B cell (primary cell): ENCODE results near the gene VENTX.

ENCODE experiments used
- EZH2 ChIP-seq: IDR thresholded peaks from 2 replicates; pipeline ENCODE4 v1.6.1; 2012; ENCODE audit warnings: borderline replicate concordance, low read depth, mild to moderate bottlenecking, moderate library complexity, low read length; ENCODE audit not compliant: insufficient read depth, poor library complexity, severe bottlenecking
- TF ChIP-seq, protein P1 (sequence below): fragments of 200-600 bp; IDR thresholded peaks from one replicate; pipeline ENCODE4 v1.8.0; 2022; ENCODE audit warnings: antibody characterized with exemption, mild to moderate bottlenecking

DNA sequence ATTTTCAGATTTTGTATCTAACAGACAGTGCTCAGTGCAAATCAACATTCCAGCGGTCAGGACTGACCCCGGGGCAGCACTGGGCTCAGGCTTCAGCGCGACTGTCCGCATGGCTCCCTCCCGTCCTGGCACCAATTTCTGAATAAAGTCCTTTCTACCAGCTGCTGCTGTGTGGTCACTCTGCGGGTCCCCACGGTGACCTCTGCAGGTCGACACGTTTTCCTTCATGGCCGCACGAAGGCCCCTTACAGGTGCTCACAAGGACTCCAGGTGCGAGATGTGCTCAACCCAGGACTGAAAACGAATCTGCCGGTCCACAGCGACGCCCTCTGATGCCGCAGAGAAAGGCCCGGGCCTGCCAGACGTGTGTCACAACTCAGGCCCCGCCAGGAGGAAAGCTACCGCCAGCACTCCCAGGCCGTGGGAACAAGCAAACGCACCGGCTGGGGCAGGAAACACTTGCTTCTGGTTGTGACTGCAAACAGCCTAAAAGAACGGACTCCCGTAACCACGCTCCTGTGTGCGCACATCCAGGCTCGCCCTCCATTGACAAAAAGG is 11.3 kb upstream of the VENTX start:
- TF ChIP-seq, protein P1, sequence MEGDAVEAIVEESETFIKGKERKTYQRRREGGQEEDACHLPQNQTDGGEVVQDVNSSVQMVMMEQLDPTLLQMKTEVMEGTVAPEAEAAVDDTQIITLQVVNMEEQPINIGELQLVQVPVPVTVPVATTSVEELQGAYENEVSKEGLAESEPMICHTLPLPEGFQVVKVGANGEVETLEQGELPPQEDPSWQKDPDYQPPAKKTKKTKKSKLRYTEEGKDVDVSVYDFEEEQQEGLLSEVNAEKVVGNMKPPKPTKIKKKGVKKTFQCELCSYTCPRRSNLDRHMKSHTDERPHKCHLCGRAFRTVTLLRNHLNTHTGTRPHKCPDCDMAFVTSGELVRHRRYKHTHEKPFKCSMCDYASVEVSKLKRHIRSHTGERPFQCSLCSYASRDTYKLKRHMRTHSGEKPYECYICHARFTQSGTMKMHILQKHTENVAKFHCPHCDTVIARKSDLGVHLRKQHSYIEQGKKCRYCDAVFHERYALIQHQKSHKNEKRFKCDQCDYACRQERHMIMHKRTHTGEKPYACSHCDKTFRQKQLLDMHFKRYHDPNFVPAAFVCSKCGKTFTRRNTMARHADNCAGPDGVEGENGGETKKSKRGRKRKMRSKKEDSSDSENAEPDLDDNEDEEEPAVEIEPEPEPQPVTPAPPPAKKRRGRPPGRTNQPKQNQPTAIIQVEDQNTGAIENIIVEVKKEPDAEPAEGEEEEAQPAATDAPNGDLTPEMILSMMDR, result no peak
- TF ChIP-seq EZH2, result no peak
